GM18498 (cell line): ENCODE results near the gene ADIG.
A peak's percentile ranks its signal among the peaks of the same experiment; 100 is the strongest.

ENCODE experiments used
- ATAC-seq: cut with Tn5 transposase; IDR thresholded peaks from one replicate; pipeline ENCODE4 v1.9.1; 2021; ENCODE audit warnings: mild to moderate bottlenecking, moderate library complexity; ENCODE audit not compliant: unreplicated experiment

ADIG gene

GRCh38 chr20:38601216-38602184, 20.5 kb downstream of the ADIG start, which contains the start of gene ARHGAP40:
Gene ARHGAP40, plus strand, starts transcription at chr20:38601809.
- peak; percentile 45 for ATAC-seq

DNA sequence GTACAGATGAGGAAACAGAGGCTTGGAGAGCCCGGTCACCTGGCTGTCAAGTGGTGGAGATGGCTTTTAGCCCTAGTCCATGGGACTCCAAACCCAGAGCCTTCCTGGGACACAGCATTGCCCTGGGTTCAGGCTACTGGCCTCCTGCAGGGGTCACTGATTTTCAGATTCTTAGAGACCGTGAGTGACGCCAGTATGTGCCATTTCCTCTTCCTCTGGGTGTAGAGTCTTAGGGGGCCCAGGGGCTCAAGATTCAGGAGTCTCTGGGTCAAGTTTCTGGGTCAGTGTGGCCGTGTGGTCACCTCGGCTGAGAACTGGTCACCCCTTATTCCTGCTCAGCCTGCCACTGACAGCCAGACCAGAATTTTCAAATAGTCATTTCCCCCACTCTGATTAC, 21.2 kb downstream of the ADIG start:
- no peak for ATAC-seq

DNA sequence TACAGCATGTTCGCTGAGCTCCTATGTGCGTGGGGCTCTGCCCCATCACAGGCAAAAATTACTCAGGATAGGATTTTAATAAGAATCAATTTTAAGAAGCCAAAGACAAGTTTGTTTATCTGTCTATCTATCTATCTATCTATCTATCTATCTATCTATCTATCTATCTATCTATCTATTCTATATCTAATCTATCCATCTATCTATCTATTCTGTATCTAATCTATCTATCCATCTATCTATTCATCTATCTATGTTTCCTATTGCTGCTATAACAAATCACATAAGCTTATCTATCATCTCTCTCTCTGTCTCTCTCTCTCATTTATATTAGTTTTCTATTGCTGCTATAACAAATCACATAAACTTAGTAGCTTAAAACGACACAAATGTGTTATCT, 22.3 kb downstream of the ADIG start:
- ATAC-seq, result no peak

GRCh38 chr20:38604873-38605303, 23.9 kb downstream of the ADIG start:
- ATAC-seq, result no peak

GRCh38 chr20:38607351-38607750, 26.4 kb downstream of the ADIG start:
- ATAC-seq, result no peak

GRCh38 chr20:38608188-38608587, 27.2 kb downstream of the ADIG start:
- no peak for ATAC-seq

- ATAC-seq, result no peak
Measured at GRCh38 chr20:38609815-38610214, 28.8 kb downstream of the ADIG start.

GRCh38 chr20:38610521-38610920, 29.5 kb downstream of the ADIG start:
- no peak for ATAC-seq

DNA sequence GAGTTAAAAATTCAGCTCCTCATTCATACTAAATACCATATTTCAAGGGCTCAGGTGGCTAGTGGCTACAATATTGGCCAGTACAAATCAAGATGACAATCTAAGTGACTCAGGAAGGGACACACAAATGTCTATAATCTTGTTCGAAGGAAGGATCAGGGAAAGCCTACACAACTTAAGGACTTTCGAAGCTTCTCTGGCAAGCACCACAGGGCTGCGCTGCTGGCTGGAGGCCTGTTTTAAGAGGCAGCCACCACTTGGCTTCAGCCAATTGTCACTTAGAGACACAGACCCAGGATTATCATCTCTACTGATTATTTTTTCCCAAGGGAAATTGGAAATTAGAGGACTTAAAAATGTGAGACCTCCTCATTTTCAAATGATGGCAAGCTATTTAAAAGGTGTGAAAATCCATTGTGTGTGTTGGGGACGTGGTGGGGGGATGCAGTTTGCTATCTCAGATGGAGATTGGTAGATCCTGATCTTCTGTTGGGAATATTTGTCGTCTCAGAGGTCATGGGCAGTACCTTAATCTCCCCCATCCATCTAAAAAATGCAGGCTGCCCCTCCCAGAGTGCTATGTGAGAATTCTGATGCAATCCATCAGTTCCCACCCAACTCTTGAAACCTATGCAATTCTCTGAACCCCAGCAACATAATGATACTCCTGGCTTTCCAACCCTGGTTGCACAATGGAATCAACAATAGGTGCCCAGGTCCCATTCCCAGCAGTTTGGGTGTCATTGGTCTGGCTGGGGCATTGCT, 31.9 kb downstream of the ADIG start:
- ATAC-seq, result no peak

GRCh38 chr20:38615283-38615682, 34.3 kb downstream of the ADIG start:
- no peak for ATAC-seq

- ATAC-seq, result no peak
Measured at GRCh38 chr20:38616457-38616856, 35.5 kb downstream of the ADIG start.

GRCh38 chr20:38617011-38617829, 36.2 kb downstream of the ADIG start:
- ATAC-seq, result no peak

DNA sequence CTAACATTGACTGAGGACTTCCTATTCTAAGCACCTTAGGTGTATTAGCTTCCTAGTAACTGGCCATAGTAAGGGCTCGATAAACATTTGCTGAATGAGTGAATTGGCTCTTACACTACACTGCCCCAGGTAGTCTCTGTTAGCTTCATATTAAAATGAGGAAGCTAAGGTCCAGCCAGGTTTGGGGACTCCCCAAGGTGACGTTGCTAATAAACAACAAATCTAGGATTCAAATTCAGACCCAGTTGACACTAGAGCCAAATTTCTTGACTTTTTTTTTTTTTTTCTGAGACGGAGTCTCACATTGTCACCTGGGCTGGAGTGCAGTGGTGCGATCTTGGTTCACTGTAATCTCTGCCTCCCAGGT, 36.8 kb downstream of the ADIG start:
- ATAC-seq, result no peak

DNA sequence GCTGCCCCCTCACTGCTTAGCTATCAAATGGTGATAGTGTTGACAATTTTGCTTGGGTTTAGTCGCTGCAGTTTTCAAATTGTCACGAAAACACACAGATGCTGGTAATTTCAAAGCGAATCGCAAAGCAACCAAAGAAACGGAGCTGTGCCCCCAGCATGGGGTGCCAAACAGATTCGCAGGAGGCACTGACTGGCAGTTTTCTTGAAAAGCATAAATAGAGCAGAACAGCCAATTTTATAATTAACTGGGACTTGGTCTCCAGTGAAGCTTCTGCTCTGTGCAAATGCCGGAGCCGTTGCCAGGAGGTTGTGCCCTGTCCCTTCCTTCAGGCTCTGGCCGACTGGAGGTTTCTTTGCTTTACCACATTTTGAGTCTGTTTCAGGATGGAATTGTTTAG, 39.4 kb downstream of the ADIG start:
- ATAC-seq, result no peak

GRCh38 chr20:38623061-38623460, 42.1 kb downstream of the ADIG start:
- ATAC-seq, result no peak

GRCh38 chr20:38624084-38624483, 43.1 kb downstream of the ADIG start:
- no peak for ATAC-seq

GRCh38 chr20:38625896-38626295, 44.9 kb downstream of the ADIG start:
- no peak for ATAC-seq

- no peak for ATAC-seq
Measured at GRCh38 chr20:38626921-38627659, 46.1 kb downstream of the ADIG start.

- ATAC-seq, result no peak
Measured at GRCh38 chr20:38628580-38629470, 47.8 kb downstream of the ADIG start.
